Stimulated activated CD8-positive, alpha-beta memory T cell treated with anti-CD3 and anti-CD28 coated beads, Interleukin-2, amount 100 ng/mL, for 1 hour (primary cell): Measurements from ENCODE around the gene NKAIN1.
"Not testable (repeated sequence)": the region's sequence is repeated elsewhere in the genome, so short reads cannot be mapped to it uniquely, and the experiment has no call there.

Experiments used
- DNase-seq, 2 donors: peaks; one replicate each; pipeline ENCODE4 v3.0.0-alpha.2; 2020; ENCODE audit warnings: low read depth in 2 of 2

Gene NKAIN1

GRCh38 chr1:31154000-31154631, 85.6 kb downstream of the NKAIN1 start:
- DNase-seq, result no peak

GRCh38 chr1:31153423-31153822, 86.3 kb downstream of the NKAIN1 start:
- DNase-seq, result no peak

GRCh38 chr1:31152181-31152795, 87.4 kb downstream of the NKAIN1 start:
- DNase-seq, result no peak

GRCh38 chr1:31151402-31151801, 88.3 kb downstream of the NKAIN1 start:
- DNase-seq, result no peak

GRCh38 chr1:31148409-31148808, 91.3 kb downstream of the NKAIN1 start:
- DNase-seq, result no peak

GRCh38 chr1:31145648-31146047, 94.0 kb downstream of the NKAIN1 start:
- DNase-seq, result no peak

- DNase-seq, result no peak
Measured at GRCh38 chr1:31144442-31144841, 95.2 kb downstream of the NKAIN1 start.

GRCh38 chr1:31143455-31143854, 96.2 kb downstream of the NKAIN1 start:
- DNase-seq, result no peak

GRCh38 chr1:31142406-31142805, 97.3 kb downstream of the NKAIN1 start:
- DNase-seq, result no peak

GRCh38 chr1:31140299-31140698, 99.4 kb downstream of the NKAIN1 start:
- no peak for DNase-seq

GRCh38 chr1:31138797-31139521, 100.7 kb downstream of the NKAIN1 start:
- DNase-seq, result not testable (repeated sequence)

GRCh38 chr1:31137873-31138272, 101.8 kb downstream of the NKAIN1 start:
- not testable (repeated sequence) for DNase-seq

GRCh38 chr1:31135973-31136600, 103.6 kb downstream of the NKAIN1 start:
- DNase-seq, result no peak

- DNase-seq, result no peak
Measured at GRCh38 chr1:31133368-31133767, 106.3 kb downstream of the NKAIN1 start.
